Ishikawa (cell line): ENCODE data around the gene ADGRG1.

Source experiments
- CEBPB ChIP-seq: IDR thresholded peaks from 2 replicates; pipeline ENCODE4 v1.6.1; 2012
- CREB1 ChIP-seq: IDR thresholded peaks from 2 replicates; pipeline ENCODE4 v1.6.1; 2012; ENCODE audit warnings: low read depth
- EGR1 ChIP-seq: IDR thresholded peaks from 2 replicates; pipeline ENCODE4 v1.6.1; 2012
- EP300 ChIP-seq: IDR thresholded peaks from 2 replicates; pipeline ENCODE4 v1.6.1; 2012; ENCODE audit warnings: borderline replicate concordance
- FOXM1 ChIP-seq: IDR thresholded peaks from 2 replicates; pipeline ENCODE4 v1.6.1; 2012; ENCODE audit warnings: low read depth, borderline replicate concordance
- MAX ChIP-seq: IDR thresholded peaks from 2 replicates; pipeline ENCODE4 v1.6.1; 2012
- NFIC ChIP-seq: IDR thresholded peaks from 2 replicates; pipeline ENCODE4 v1.6.1; 2012
- RAD21 ChIP-seq: IDR thresholded peaks from 2 replicates; pipeline ENCODE4 v1.6.1; 2012; ENCODE audit warnings: low read depth
- TAF1 ChIP-seq: IDR thresholded peaks from 2 replicates; pipeline ENCODE4 v1.6.1; 2012; ENCODE audit warnings: low read depth, mild to moderate bottlenecking
- TCF12 ChIP-seq: IDR thresholded peaks from 2 replicates; pipeline ENCODE4 v1.6.1; 2012; ENCODE audit warnings: low read depth
- TEAD4 ChIP-seq: IDR thresholded peaks from 2 replicates; pipeline ENCODE4 v1.6.1; 2012
- YY1 ChIP-seq: IDR thresholded peaks from 2 replicates; pipeline ENCODE4 v1.6.1; 2012; ENCODE audit warnings: low read depth
- ZBTB7A ChIP-seq: IDR thresholded peaks from 2 replicates; pipeline ENCODE4 v1.6.1; 2012; ENCODE audit warnings: low read depth
- TF ChIP-seq, protein P1 (sequence below): IDR thresholded peaks from 2 replicates; pipeline ENCODE4 v1.6.1; 2012; ENCODE audit warnings: low read depth, mild to moderate bottlenecking
- TF ChIP-seq, protein P2 (sequence below): IDR thresholded peaks from 2 replicates; pipeline ENCODE4 v1.6.1; 2012

The ADGRG1 gene

DNA sequence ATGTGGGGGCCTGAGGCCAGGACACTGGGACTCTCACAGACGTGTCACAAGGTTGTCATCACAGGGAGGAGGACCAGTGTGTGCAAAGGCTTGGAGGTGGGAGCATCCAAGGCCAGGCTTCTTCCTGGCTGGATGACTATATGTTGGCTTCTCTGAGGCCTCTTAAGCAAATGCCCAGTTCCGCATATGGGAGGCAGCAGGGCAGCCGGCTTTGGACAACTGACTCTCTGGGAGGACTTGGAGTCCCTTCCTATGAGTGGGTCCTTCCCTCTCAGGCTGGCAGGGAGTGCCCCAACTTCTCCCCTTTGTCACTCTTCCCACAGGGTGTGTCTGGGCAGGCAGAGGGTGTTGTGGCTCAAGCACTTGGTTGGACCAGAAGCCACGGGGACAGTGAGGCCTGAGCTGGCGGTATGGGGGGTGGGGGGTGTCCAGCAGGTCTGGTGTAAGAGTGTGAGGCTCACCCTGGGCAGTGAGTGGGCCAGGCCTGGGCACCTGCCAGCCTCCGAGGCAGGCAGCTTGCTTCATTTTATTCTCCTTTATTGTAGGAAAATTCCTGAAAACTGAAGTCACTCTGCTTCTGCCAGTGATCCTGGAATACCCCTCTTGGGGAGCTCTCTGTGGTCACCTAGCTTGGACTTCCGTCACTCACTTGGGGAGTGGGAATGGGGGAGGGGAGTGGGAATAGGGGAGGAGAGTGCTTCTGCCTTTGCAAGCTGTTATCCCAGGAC, 14.9 kb downstream of the ADGRG1 start:
- TF ChIP-seq TAF1 = no peak
- TF ChIP-seq, protein P1, sequence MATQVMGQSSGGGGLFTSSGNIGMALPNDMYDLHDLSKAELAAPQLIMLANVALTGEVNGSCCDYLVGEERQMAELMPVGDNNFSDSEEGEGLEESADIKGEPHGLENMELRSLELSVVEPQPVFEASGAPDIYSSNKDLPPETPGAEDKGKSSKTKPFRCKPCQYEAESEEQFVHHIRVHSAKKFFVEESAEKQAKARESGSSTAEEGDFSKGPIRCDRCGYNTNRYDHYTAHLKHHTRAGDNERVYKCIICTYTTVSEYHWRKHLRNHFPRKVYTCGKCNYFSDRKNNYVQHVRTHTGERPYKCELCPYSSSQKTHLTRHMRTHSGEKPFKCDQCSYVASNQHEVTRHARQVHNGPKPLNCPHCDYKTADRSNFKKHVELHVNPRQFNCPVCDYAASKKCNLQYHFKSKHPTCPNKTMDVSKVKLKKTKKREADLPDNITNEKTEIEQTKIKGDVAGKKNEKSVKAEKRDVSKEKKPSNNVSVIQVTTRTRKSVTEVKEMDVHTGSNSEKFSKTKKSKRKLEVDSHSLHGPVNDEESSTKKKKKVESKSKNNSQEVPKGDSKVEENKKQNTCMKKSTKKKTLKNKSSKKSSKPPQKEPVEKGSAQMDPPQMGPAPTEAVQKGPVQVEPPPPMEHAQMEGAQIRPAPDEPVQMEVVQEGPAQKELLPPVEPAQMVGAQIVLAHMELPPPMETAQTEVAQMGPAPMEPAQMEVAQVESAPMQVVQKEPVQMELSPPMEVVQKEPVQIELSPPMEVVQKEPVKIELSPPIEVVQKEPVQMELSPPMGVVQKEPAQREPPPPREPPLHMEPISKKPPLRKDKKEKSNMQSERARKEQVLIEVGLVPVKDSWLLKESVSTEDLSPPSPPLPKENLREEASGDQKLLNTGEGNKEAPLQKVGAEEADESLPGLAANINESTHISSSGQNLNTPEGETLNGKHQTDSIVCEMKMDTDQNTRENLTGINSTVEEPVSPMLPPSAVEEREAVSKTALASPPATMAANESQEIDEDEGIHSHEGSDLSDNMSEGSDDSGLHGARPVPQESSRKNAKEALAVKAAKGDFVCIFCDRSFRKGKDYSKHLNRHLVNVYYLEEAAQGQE = no peak
- TF ChIP-seq ZBTB7A = 0 out of 2 replicates have a peak, but pooled peaks have one; percentile 67
- TF ChIP-seq CEBPB = 0 out of 2 replicates have a peak, but pooled peaks have one; percentile 29
- TF ChIP-seq, protein P2, sequence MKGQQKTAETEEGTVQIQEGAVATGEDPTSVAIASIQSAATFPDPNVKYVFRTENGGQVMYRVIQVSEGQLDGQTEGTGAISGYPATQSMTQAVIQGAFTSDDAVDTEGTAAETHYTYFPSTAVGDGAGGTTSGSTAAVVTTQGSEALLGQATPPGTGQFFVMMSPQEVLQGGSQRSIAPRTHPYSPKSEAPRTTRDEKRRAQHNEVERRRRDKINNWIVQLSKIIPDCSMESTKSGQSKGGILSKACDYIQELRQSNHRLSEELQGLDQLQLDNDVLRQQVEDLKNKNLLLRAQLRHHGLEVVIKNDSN = no peak
- peak; percentile 34; the same call in 1 of the 2 replicates for TF ChIP-seq MAX
- TF ChIP-seq NFIC = peak; percentile 50; the same call in 1 of the 2 replicates
- TF ChIP-seq EP300 = 0 out of 2 replicates have a peak, but pooled peaks have one; percentile 32
- no peak for TF ChIP-seq CREB1
- no peak for TF ChIP-seq FOXM1
- TF ChIP-seq EGR1 = no peak
- TF ChIP-seq TCF12 = no peak; the same call in none of the 2 replicates
- peak; percentile 54; the same call in 1 of the 2 replicates for TF ChIP-seq TEAD4
- TF ChIP-seq YY1 = no peak
- TF ChIP-seq RAD21 = no peak

DNA sequence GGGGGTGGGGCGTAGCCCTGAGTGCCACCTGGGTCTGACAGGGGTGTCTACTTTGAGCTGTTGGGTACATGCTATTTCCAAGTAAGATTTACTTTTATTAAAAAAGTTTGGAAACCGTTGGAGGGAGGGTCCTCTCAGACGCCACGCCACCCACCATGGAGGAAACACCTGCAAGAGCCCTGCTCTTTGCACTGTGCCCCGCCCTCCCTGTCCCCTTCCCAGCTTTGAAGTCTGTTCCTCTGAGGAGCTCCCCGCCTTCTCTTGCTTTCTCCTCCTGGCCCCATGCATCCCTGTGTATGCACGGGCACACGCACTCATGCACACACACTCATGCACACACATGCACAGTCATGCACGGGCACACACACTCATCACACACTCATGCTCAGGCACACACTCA, 15.5 kb downstream of the ADGRG1 start:
- TF ChIP-seq, protein P2 = no peak
- TF ChIP-seq FOXM1 = no peak

GRCh38 chr16:57644383-57645014, 16.1 kb downstream of the ADGRG1 start:
- TF ChIP-seq YY1 (no peak), CREB1 (no peak), TEAD4 (no peak), CEBPB (no peak), FOXM1 (no peak), EP300 (no peak), TAF1 (no peak), ZBTB7A (no peak), NFIC (no peak), RAD21 (no peak), TCF12 (no peak), MAX (no peak)
- TF ChIP-seq, protein P2 = no peak

DNA sequence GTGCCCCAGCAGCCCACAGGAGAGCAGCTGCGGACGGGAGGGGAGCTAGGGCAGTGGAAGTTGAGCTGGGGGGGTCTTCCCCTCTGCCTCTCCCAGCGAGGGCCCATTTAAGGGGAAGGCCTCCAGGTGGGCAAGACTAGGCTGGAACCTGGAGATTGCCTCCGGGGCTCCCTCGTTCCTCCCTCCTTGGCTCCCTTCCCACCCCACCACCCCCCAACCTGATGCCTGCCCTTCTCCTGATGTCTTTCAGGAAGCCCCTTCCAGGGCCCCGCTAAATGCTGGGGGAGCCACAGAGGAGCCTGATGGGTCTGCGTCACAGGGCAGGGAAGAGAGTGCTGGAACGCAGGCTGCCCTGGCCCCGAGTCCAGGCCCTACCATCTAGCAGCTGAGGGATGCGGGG, 16.7 kb downstream of the ADGRG1 start:
- TF ChIP-seq YY1 (no peak), MAX (no peak), FOXM1 (no peak), NFIC (no peak), RAD21 (no peak), ZBTB7A (no peak), CEBPB (no peak)
- TF ChIP-seq, protein P2 = no peak
- TF ChIP-seq, protein P1 = no peak
